Skeletal muscle satellite cell (primary cell): ENCODE results near the gene ACER2.
A peak's percentile ranks its signal among the peaks of the same experiment; 100 is the strongest.

Experiments
- H3K27me3 ChIP-seq: 2 replicates; pipeline ENCODE4 v1.7.0; 2013; ENCODE audit warnings: low read length; ENCODE audit not compliant: control insufficient read depth, insufficient read depth
- H3K36me3 ChIP-seq: 2 replicates; pipeline ENCODE4 v1.7.0; 2013; ENCODE audit warnings: mild to moderate bottlenecking, control low read depth, low read length; ENCODE audit not compliant: insufficient read depth
- H3K4me1 ChIP-seq: 2 replicates; pipeline ENCODE4 v1.7.0; 2013; ENCODE audit warnings: low read length; ENCODE audit not compliant: control insufficient read depth, insufficient read depth
- H3K4me2 ChIP-seq: 2 replicates; pipeline ENCODE4 v1.7.0; 2013; ENCODE audit warnings: mild to moderate bottlenecking, low read length
- H3K4me3 ChIP-seq: 2 replicates; pipeline ENCODE4 v1.7.0; 2013; ENCODE audit warnings: low read length
- H3K9ac ChIP-seq: 2 replicates; pipeline ENCODE4 v1.7.0; 2013; ENCODE audit warnings: mild to moderate bottlenecking, low read depth, low read length, moderate library complexity
- H3K9me3 ChIP-seq: replicated peaks from 2 replicates; pipeline ENCODE4 v1.7.0; 2013; ENCODE audit warnings: mild to moderate bottlenecking, control low read depth, low read length

The ACER2 gene

DNA sequence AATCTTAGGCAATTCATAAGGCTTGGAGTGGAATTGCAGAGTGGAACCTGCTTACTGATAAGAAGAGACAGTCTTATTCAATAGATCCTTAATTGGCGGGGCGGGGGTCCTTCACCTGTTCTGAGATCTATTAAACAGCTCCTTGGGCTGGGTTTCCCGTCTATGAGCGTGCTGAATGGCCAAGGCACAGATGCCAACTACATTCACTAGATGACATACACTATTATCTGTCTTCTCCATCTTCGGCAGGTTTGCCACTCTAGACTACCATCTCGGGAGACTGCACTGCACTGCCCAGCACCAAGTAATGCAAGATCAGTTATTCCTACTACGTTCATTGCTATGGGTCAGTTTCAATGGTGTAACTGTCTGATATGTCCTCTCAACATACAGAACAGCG is 81.5 kb downstream of the ACER2 start:
- peaks cover 13% of the 10 kb centered on the region for H3K4me1 ChIP-seq
- H3K36me3 ChIP-seq, result no peaks in the 10 kb centered on the region
- no peak overlapping the region for H3K4me3 ChIP-seq
- H3K9me3 ChIP-seq, result no peaks in the 10 kb centered on the region
- no peak overlapping the region for H3K9ac ChIP-seq
- no peak overlapping the region for H3K4me2 ChIP-seq
- peaks cover 35% of the 10 kb centered on the region for H3K27me3 ChIP-seq

DNA sequence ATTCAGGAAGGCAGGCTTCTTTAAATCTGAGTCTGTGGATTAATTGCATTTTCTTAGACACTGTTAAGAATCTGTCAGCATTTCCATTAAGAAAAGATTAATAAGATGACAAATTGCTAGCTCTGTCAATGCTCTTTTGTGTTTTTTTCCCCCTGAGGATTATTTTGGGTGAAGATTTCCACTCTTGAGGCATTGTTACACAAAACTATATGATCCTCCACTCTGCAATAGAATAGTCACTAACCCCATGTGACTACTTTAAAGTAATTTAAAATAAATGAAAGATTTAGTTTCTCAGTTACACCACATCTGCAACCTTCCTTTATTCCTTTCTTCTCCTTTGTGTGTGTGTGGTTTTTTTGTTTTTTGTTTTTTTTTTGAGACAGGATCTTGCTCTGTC is 82.0 kb downstream of the ACER2 start:
- Histone ChIP-seq H3K4me2 (no peak overlapping the region), H3K36me3 (no peaks in the 10 kb centered on the region), H3K4me1 (peaks cover 13% of the 10 kb centered on the region), H3K9me3 (no peaks in the 10 kb centered on the region), H3K9ac (no peak overlapping the region), H3K27me3 (peaks cover 40% of the 10 kb centered on the region), H3K4me3 (no peak overlapping the region)

GRCh38 chr9:19492775-19493173 is 84.0 kb downstream of the ACER2 start:
- H3K4me3 ChIP-seq, result no peak overlapping the region
- peaks cover 13% of the 10 kb centered on the region for H3K4me1 ChIP-seq
- H3K9ac ChIP-seq, result no peak overlapping the region
- no peaks in the 10 kb centered on the region for H3K9me3 ChIP-seq
- no peaks in the 10 kb centered on the region for H3K36me3 ChIP-seq
- H3K4me2 ChIP-seq, result peak overlapping the region; percentile 91
- H3K27me3 ChIP-seq, result peaks cover 48% of the 10 kb centered on the region

GRCh38 chr9:19493174-19493811 is 84.5 kb downstream of the ACER2 start:
- Histone ChIP-seq H3K27me3 (peaks cover 44% of the 10 kb centered on the region), H3K9ac (peak overlapping the region; percentile 69), H3K4me3 (peak overlapping the region; percentile 70), H3K4me1 (peaks cover 13% of the 10 kb centered on the region), H3K36me3 (no peaks in the 10 kb centered on the region), H3K9me3 (no peaks in the 10 kb centered on the region), H3K4me2 (peak overlapping the region; percentile 91)

DNA sequence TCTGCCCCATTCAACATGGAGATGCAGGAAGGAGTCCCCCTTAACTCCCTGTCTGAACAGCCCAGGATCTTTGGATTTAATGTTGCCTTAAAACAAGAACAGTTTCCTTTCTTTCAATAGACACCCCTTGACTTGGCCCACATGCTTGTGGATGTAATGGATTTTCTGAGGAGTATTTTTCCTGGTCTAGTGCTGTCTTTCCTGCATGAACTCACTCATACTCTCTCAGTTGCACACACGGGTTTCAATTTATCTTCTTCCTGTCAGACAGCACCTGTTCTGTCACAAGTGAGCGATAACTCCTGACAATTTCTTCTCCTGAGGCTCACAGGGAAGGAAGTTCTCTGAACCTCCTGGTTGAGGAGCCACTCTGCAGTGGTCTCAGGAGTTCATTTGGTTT is 85.1 kb downstream of the ACER2 start:
- Histone ChIP-seq H3K4me3 (peak overlapping the region; percentile 70), H3K4me2 (peak overlapping the region; percentile 91), H3K9me3 (no peaks in the 10 kb centered on the region), H3K27me3 (peaks cover 42% of the 10 kb centered on the region), H3K36me3 (no peaks in the 10 kb centered on the region), H3K9ac (peak overlapping the region; percentile 11), H3K4me1 (peaks cover 13% of the 10 kb centered on the region)

- Histone ChIP-seq H3K9me3 (no peaks in the 10 kb centered on the region), H3K4me2 (no peak overlapping the region), H3K36me3 (no peaks in the 10 kb centered on the region), H3K9ac (no peak overlapping the region), H3K4me3 (no peak overlapping the region), H3K4me1 (peaks cover 13% of the 10 kb centered on the region), H3K27me3 (peaks cover 29% of the 10 kb centered on the region)
Measured at GRCh38 chr9:19495186-19496028, 86.6 kb downstream of the ACER2 start.

- H3K4me3 ChIP-seq, result no peak overlapping the region
- no peak overlapping the region for H3K9ac ChIP-seq
- peaks cover 13% of the 10 kb centered on the region for H3K4me1 ChIP-seq
- H3K36me3 ChIP-seq, result no peaks in the 10 kb centered on the region
- peaks cover 27% of the 10 kb centered on the region for H3K27me3 ChIP-seq
- H3K4me2 ChIP-seq, result no peak overlapping the region
- no peaks in the 10 kb centered on the region for H3K9me3 ChIP-seq
Measured at GRCh38 chr9:19496321-19497050, 87.7 kb downstream of the ACER2 start.

DNA sequence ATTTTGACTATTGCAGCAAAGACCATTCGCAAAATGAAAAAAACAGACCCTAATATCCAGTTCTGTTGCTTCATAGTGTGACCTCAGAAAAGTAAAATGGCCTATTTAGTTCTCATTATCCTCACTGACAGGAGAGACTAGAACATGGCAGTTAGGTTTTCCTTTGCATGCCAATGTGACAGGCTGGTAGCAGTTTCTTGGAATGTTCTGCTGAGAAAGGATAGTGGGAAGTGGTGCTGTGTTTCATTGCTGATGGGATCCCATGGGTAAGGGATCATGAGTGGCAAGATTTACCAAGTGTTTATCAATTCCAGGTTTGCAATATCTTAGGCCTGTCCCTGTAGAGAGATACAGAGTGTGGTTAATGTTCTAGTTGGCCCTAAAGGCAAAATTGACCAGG is 88.5 kb downstream of the ACER2 start:
- Histone ChIP-seq H3K4me2 (no peak overlapping the region), H3K4me3 (no peak overlapping the region), H3K36me3 (no peaks in the 10 kb centered on the region), H3K9ac (no peak overlapping the region), H3K4me1 (peaks cover 13% of the 10 kb centered on the region), H3K9me3 (no peaks in the 10 kb centered on the region), H3K27me3 (peaks cover 27% of the 10 kb centered on the region)

- Histone ChIP-seq H3K27me3 (peaks cover 27% of the 10 kb centered on the region), H3K36me3 (no peaks in the 10 kb centered on the region), H3K4me3 (no peak overlapping the region), H3K9me3 (no peaks in the 10 kb centered on the region), H3K4me2 (no peak overlapping the region), H3K4me1 (peaks cover 9% of the 10 kb centered on the region), H3K9ac (no peak overlapping the region)
Measured at GRCh38 chr9:19498015-19498414, 89.2 kb downstream of the ACER2 start.
